Skin of body (tissue), 2 donors: ENCODE results near the gene INS. TPM values are rescaled to one million over a fixed set of nuclear protein-coding genes. Genes with fewer than 3 reads are reported as not detected.
"Not testable (repeated sequence)": the region's sequence is repeated elsewhere in the genome, so short reads cannot be mapped to it uniquely, and the experiment has no call there.

Experiments
- DNase-seq: peaks from one replicate; lab custom pipeline; 2025; lab: John Stamatoyannopoulos, UW
- total RNA-seq: library from RNA; depleted of rRNA; stranded (reverse); fragments of >200 nt; gene quantifications from one replicate; pipeline ENCODE4 v1.2.3, GENCODE V29; 2014

Gene INS
- total RNA-seq, 1 donor from 2014 or later, result not detected

DNA sequence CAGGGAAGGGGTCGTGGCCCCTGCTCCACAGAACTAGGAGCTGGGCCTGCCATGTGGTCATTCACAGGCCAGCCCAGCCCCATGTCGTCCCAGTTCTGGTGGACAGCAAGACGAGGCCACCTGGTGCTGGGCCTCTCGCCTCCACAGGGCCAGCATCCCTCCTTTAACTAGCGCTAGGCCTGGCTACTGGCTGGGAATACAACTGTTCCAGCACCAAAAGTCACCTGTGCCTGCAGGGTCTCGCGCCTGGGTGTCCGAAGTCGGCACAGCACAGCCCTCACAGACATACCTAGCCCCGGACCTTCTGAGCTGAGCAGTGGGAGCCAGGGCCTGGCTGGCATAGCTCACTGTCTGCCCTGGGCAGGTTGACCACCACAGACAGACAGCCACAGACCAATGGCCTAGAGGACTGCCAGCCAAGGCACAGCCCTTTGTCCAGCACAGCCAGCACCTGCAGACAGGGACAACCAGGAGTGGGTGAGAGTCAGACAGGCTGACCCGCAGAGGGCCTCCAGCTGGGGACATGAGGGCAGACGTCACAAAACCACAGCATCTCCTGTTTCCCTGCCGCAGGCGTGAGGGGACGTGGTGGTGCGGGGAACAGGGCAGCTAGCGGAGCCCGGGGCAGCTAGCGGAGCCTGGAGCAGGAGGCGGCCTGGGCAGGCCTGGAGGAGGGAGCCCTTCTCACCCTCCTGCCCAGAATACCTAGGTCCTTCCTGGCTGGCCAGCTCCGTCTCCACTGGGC is 37.8 kb upstream of the INS start:
- no peak for DNase-seq

DNA sequence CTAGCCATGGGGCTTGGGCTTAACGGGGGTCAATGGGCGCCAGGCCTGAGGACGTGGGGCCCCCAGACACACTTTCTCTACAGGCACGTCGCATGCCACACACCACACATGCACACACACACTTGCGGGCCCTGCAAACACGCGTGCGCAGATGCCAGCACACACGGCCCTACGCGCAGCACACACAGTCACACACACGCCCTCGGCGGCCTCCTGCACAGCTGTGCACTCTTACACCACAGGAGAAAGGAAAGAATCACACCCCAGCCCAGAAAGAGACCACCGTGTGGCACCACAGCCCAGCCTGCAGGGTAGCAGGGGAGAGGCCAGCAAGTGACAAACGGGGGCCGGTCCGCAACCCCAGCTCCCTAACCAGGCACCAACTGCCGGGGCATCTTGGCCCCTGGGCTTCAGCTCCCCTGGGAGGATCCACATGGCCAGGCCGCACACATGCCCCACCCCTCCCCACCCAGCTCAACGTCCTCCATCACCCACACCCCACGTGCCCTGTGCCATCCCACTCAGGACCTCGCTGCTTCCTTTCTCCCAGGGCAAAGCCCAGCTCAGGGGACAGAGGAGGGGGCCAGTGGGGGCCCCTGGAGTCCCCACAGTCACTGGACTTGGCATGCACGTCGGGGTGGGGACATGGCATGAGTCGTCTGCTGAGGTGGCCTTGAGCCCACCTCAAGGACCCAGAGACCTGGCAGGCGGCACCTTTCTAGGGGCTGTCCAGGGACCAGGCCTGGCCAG is 36.9 kb upstream of the INS start:
- DNase-seq, result no peak

DNA sequence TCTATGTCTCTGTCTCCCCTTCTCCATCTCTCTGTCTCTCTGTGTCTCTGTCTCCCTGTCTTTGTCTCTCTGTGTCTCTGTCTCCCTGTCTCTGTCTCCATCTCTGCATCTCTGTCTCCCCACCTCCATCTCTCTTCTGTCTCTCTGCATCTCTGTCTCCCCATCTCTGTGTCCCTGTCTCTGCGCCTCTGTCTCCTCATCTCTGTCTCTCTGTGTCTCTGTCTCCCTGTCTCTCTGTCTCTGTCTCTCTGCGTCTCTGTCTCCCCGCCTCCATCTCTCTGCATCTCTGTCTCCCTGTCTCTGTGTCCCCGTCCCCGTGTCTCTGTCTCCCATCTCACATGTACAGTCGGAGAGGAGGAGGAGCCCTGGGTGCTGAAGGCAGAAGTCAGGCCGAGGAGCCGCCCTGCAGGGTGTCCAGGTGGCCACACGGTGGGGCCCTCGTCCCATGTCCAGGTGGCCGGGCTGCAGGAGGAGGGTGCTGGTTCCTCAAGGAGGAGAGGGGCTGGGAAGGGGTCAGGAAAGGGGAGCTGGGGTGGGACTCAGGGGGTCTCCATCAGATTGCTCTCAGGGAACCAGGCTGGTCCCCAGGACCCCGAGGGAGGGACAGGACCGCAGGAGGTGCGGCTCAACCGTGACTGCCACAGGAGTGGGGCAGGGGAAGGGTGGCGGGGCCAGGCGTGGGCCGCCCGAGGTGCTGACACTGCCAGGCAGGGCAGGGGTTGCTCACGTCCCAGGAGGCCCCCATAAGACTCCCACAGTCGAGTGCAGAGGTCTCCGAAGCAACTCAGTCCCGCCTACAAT is 36.2 kb upstream of the INS start:
- DNase-seq, result peak; percentile 51

DNA sequence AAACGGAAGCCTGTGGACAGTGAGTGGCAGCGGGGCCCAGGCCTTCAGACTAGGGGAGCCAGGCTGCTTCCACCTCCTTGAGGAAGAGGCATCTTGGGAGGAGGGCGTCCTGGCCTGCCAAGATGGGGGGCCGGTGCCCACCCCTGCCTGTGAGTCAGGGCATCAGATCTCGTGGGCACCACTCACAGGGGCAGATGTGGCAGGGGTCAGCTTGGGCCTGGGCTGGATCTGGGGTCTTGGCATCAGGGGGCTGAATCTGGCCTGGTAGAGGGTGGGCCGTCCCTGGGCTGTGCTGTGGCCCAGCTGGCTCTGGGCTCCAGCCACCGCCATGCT is 34.7 kb upstream of the INS start:
- no peak for DNase-seq

DNA sequence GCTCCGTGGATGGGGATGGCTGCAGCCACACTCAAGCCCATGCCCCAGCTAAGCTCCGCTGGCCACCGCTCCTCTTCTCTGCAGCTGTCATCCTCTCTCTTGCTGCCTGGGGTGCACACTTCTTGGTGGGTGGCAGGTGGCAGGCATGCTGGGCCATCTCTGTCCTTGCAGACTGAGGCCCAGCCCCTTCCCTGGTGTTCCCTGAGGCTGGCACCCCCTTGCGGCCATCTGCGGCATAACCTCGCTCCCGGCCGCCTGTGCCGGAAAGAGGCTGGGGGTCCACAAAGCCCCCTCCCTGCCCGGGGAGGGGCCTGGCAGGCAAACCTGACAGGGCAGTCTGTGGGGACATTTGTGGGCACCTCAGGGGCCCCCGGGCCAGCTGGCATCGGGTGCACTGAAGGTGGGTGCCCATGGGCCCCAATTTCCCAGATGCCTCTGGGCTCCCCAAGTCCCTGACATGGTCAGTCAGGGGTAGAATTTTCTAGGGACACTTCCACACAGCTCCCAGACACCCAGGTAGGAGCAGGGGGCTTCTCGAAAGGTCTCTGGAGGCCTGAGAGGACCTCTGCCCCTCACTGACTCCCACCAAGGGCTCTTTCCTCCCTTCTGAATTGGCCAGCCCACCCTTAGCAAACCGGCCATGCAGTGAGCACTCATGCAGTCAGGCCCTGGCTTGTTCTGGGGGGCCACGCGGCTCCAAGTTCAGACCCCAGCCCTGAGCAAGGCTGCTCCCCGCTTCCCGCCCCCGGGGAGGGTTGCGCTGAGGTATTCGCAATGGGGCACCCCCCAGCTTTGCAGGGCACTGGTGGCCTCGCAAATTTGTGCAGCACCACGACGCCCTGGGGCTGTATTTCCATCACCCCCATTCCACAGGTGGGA is 34.1 kb upstream of the INS start:
- no peak for DNase-seq

DNA sequence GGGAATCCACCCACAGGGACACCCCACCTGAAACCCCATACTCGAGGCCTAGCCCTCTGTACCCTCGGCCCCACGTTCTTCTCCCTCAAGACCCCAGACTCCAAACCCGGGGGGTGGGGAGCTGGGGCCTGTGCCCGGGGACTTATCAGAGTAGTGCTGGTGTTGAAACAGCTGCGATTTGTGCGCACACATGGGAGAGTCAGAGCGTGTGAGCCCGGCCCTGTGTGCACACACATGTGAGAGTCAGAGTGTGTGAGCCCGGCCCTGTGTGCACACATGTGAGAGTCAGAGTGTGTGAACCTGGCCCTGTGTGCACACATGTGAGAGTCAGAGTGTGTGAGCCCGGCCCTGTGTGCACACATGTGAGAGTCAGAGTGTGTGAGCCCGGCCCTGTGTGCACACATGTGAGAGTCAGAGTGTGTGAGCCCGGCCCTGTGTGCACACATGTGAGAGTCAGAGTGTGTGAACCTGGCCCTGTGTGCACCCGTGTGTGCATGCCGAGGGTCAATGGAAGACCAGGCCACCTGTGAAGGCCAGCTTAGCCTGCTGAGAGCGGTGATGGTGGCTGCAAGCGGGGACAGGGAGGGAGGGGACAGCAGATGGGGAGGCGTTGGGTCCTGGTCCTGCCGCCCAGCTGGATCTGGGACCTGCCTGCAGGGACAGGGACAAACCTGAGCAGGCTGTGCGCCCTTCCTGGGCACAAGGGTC is 33.0 kb upstream of the INS start:
- not testable (repeated sequence) for DNase-seq

DNA sequence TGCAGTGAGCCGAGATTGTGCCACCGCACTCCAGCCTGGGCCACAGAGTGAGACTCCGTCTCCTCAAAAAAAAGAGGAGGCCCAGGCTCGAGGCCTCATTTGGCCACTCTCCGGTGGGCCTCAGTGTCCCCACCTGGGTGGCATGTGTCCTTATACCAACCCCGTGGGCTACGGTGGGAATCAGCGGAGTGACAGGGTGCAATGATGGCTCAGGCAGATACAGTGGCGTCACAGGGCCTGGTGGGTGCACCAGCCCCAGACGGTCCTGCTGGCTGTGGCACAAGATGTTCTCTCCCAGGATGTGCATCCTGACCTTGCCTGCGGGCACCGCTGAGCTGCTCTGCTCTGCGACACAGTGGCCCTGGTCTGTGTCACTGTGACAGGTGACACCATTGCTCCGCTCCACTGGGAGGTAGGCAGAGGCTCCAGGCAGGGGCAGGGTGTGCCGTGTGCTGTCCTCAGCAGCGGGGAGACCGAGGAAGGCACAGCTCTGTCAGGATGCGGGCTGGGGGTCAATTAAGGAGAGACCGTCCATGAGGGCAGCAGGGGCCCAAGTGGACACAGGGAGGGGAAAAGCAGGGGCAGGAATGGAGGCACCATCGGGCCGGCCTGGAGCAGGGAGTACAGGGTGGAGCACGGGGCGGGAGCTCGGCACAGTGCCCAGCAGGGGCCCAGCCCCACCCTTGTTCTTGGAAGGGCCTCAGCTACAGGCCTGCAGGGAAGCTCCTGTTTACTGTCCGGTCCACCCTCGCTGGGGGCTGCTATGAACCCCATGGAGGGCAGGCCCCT is 32.3 kb upstream of the INS start:
- DNase-seq, result no peak

DNA sequence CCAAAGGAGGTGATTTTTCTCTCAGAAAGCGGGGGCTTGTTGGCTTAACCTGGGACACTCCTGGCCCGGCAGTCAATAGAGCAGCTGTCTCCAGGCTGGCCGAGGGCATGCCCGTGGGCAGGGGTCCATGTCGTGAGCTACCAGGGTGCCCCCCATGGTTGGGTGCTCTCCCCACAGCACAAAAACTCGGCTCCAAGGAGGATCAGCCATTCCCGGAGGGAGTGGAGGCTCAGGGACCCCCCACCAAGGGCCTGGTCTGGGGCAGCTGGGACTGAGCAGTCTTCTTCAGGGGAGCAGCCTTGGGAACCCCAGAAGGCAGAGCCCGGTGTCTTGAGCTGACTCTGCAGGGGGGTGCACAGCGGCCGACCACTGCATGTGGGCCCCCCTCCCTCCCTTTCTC is 31.4 kb upstream of the INS start:
- no peak for DNase-seq

DNA sequence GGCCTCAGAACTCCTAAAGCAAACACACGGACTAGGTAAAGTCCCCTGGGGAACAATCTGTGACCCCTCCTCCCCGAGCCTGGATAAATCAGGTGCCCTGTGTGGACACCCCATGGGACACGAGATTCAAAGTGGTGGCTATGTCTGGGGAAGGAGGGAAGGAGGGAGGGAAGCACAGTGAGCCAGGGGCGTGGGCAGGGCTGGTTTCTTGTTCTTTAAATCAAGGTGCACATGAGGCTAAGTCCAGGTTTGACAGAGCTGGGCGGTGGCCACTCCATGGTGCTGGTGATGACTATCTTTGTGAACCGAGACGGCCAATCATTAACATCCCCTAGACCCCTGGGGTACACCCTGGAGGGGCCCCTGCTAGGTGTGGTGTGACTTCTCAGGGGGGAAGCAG is 30.9 kb upstream of the INS start:
- DNase-seq, result no peak

DNA sequence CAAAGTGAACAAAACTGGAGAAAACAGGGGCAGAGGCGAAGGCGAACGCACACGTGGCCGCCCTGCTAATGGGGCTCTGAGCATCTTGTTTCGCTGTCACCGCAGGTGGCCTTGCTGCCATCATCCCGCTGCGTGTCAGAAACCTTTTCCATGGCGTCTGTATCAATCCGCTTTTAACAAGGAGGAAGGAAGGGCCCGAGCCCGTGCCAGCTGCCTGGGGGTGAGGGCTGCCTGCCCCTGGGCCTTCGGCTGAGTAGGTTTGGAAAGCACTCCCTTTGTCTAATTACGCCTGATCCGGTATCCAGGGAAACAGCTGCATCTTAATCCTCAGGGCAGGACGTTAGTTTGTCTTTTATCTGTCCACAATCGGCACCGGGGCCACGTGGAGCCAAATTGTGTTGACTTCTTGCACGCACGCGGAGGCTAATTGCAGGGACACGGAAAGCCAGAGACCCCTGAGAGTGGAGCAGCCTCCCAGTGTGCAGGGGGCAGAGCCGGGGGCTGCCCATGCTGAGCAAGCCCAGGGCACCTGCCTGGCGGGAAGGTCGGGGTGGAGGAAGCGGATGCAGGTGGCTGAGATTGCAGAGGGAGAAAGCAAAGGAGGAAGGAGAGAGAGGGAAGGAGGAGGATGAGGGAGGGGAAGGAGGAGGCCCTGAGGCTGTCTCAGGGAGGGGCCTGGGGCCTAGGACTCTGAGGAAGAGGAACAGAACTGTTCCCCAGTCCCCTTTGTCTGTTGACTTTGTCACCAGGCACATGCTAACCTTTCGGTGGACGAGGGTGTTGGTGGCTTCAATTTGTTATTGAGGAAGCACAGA is 29.9 kb upstream of the INS start:
- no peak for DNase-seq

DNA sequence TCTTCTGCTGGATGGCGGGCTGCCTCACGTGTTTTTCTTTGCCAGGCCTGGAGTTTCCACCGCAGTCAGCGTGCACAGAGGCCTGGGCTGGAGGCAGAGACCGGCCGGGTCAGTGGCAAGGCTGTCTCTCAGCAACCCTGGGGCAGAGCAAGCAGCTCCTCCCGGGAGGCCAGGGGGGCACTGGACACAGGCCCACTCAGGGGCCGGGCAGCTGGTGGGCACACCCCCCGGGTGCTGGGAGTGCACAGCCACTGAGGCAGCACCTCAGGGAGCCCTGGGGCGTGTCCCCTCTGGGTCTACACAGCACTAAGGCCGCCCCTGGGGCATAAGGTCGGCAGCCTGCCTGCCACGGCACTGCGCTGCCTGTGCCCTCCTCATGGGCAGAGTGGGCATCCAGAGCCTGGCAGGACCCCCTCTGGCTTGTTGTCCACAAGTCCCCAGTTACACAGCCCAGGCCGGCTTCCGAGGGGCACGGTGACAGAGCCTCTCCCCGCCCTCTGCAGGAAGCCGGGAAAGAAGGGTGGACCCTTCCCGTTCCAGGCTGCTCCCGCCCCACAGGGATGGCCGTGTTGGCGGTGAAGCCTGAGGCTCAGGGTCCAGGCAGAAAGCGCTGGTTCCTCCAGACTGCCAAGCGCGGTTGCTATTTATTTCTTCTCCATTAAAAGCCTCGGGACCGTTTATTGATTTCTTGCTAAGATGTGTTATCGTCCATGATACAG is 29.1 kb upstream of the INS start:
- DNase-seq, result no peak

DNA sequence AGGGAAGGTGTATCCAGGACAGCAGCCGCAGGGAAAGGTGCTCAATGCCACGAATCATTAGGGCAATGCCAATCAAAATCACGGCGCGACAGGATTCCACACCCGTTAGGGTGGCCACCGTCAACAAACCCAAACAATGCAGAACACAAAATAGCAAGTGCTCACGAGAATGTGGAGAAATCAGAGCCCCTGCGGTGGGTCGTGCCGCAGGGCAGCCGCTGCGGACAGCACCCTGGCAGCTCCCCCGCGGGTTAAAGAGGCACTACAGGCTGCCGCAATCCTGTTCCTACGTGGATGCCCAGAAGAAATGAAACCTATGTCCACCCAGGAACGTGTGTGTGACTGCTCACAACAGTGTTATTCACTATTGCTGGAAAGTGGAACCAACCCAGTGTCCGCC is 27.7 kb upstream of the INS start:
- no peak for DNase-seq

DNA sequence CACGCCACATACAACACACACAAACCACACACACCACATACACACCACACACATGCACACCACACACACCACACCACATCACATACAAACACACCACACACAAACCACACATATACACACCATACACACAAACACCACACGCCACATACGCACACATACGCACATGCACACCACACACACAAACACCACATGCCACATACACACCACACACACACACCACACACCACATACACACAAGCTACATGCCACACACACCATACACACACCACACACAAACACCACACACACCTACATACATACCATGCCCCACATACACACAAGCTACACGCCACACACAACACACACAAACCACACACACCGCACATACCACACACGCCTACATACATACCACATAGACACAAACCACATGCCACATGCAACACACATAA is 26.3 kb upstream of the INS start:
- no peak for DNase-seq

DNA sequence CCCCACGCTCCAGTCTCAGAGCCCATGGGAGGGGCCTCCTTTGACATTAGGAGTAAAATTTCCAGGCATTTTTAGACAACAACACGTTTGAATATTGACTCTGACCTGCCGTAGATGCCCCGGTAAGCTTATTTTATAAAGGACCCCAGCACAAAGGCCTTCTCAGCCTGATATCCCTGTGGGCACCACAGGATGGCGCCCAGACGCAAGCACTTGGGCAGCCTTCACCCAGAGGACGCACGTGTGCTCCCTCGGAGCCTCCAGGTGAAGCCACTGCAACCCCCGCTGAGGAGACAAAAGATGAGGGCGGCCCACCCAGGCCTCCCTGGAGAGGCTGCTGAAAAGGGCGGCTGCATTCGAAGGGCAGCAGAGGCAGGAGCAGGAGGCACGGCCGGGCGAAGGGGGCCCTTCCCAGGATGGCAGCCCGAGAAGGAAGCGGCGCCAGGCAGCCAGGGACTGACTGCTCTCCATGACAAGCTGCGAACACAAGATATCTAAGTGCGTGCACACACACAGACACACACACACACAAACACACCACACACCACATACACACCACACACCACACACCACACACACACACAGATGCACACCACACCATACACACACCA is 25.8 kb upstream of the INS start:
- no peak for DNase-seq

DNA sequence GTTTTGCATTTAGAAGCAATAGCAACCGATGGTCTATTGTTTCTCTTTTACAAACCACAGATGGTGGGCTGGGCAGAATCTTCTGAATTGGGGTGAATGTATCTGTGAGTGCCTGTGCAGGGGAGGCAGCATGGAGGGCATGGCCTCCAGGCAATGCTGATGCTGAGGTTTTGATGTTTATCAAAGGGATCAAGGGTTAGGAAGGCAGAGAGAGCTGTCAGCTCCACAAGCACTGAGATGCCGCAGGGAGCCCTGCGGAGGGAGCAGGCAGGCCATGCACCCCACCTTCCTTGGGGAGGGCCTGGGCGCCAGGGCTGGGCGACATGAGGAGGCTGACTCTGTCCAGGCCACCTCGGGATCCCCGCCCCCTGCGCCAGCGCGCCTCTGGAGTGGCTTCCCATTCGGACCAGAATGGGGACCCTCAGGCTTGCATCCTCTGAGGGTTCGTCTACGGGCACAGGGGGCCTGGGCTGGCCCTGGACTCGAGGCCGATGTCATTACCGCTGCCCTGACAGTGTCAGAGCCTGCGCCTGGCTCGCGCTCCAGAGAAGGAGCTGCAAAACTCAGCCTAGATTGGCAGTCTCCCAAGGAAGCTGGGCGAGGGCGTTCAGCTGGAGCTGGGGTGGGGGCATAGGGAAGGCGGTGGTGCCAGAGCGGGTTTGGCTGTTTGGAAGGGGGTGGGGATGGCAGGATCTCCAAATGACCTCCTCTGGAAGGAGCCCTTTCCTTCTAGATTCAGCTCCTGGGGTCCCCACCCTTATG is 24.5 kb upstream of the INS start:
- no peak for DNase-seq

DNA sequence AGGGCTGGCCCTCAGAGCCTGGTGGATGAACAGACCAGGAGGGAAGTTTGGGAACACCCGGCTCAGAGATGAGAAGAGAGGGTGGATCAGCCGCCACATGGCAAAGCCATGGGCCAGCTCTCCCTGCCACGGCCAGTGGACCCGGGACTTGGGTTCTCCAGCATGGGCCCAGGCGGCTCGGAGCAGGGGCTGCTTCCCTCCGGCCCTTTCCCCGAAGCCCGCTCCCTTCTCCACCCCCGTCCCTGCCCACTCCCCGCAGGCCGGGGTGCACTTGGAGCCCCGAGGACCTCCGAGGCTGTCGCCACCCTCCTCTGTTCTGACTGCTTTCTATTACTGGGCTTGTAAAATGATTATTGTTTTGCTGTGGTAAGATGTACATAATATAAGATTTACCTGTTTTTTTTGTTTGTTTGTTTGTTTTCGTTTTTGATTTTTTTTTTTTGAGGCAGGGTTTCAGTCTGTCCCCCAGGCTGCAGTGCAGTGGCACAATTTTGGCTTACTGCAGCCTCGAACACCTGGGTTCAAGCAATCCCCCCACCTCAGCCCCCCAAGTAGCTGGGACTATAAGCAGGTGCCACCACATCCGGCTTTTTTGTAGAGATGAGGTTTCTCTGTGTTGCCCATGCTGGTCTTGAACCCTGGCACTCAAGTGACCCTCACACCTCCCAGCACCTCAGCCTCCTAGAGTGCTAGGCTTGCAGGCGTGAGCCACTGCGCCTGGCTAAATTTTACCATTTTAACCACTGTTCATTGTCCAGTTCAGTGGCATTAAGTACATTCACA is 21.9 kb upstream of the INS start:
- no peak for DNase-seq
